ENCODE data around the gene HIBADH.

- no peak for TF ChIP-seq EZH2 (IDR thresholded peaks at IDR 0.05; ENCODE audit: borderline replicate concordance, low read depth, low read length, severe bottlenecking)
- TF ChIP-seq CTCF (IDR thresholded peaks at IDR 0.05; ENCODE audit: extremely low read depth in 1 of 2, insufficient read depth in 1 of 2, low read depth in 1 of 2, low read length in 2 of 2): no peak
- no peak for TF ChIP-seq POLR2A (IDR thresholded peaks at IDR 0.05; ENCODE audit: low read depth, low read length)
Measured at GRCh38 chr7:27656724-27657123, 6.0 kb downstream of the HIBADH start.

All from endothelial cell of umbilical vein (primary cell).